Aorta (tissue), 5 donors: ENCODE data around the gene AQR. TPM values are rescaled to one million over a fixed set of nuclear protein-coding genes. Genes with fewer than 3 reads are reported as not detected.
A peak's percentile ranks its signal among the peaks of the same experiment; 100 is the strongest.

Experiments used
- ATAC-seq: fragments of 200-7000 bp; cut with Tn5 transposase; one replicate; pipeline ENCODE4 v1.9.1; 2022; ENCODE audit warnings: moderate library complexity; ENCODE audit not compliant: low FRiP score
- DNase-seq, 2 donors: peaks; one replicate each; pipeline ENCODE4 v3.0.0-alpha.2; 2020
- H3K27ac ChIP-seq, 2 donors: one replicate each; pipeline ENCODE4 v1.5.1; 2013; ENCODE audit warnings: low read length in 2 of 2, mild to moderate bottlenecking in 2 of 2, moderate library complexity in 2 of 2, control low read depth in 1 of 2, inconsistent platforms in 1 of 2, low read depth in 1 of 2
- H3K27me3 ChIP-seq, 2 donors: one replicate each; pipeline ENCODE4 v1.6.1; 2013; ENCODE audit warnings: control low read depth in 1 of 2, low read length in 1 of 2, mild to moderate bottlenecking in 1 of 2, moderate library complexity in 1 of 2; ENCODE audit not compliant: insufficient read depth in 2 of 2, control insufficient read depth in 1 of 2
- H3K36me3 ChIP-seq, 2 donors: one replicate each; pipeline ENCODE4 v1.6.1; 2013; ENCODE audit warnings: control low read depth in 1 of 2, low read length in 1 of 2, mild to moderate bottlenecking in 1 of 2; ENCODE audit not compliant: insufficient read depth in 2 of 2, control insufficient read depth in 1 of 2
- H3K4me1 ChIP-seq, 2 donors: one replicate each; pipeline ENCODE4 v1.6.1; 2013; ENCODE audit warnings: low read length in 2 of 2, control low read depth in 1 of 2, mild to moderate bottlenecking in 1 of 2, moderate library complexity in 1 of 2; ENCODE audit not compliant: insufficient read depth in 2 of 2, control insufficient read depth in 1 of 2
- H3K4me3 ChIP-seq, 2 donors: one replicate each; pipeline ENCODE4 v1.5.1; 2013; ENCODE audit warnings: low read length in 2 of 2, control low read depth in 1 of 2, mild to moderate bottlenecking in 1 of 2
- H3K9me3 ChIP-seq: one replicate; pipeline ENCODE4 v1.6.1; 2013; ENCODE audit warnings: mild to moderate bottlenecking, low read length; ENCODE audit not compliant: control insufficient read depth
- WGBS, 2 donors: extraction: QIAGEN DNeasy Blood & Tissue Kit; methylation state at CpG; one replicate each; pipeline ENCODE4 v1.1.7; 2013; 5-methylcytosine and 5-hydroxymethylcytosine counted together
- intact Hi-C, 2 donors: fragments of 100-400 bp; cut with DNase I; formaldehyde crosslinking; loops; one replicate each; pipeline versions ENCODE4 v1.14.2 to v1.15.0; 2022
- polyA plus RNA-seq, 2 donors: library from polyadenylated mRNA; stranded (reverse); fragments of 200-250 nt; gene quantifications; one replicate each; pipeline ENCODE4 v1.2.3, GENCODE V29; 2013
- total RNA-seq, 2 donors: library from RNA; stranded (reverse); fragmentation: NEBNext Ultra II Directional; extraction: Animal tissue kit (Norgen Biotek cat#: 25700); gene quantifications; one replicate each; pipeline ENCODE4 v1.2.1, GENCODE V29; 2021
- donor health status: healthy with polysubstance abuse.
- donor health status: Bipolar disorder and iron deficiency.
- donor health status: DM: no; HTN: no; CAD: no.
- donor health status: DM: no; HTN: no; CAD: no.
- donor health status: DM: yes; HTN: yes; CAD: no.

Gene AQR
- total and polyA plus RNA-seq, 4 donors: 3.8 to 28.9 (median 19.8) TPM

GRCh38 chr15:34853001-34853758 is 116.4 kb downstream of the AQR start:
- H3K27me3 ChIP-seq: no peaks in the 10 kb centered on the region
- DNase-seq: no peak
- H3K36me3 ChIP-seq: no peaks in the 10 kb centered on the region
- H3K4me3 ChIP-seq: no peak overlapping the region
- H3K9me3 ChIP-seq: no peaks in the 10 kb centered on the region
- ATAC-seq: peak; percentile 46
- intact Hi-C loops: no loop called here
- peaks cover 4 to 10% of the 10 kb centered on the region in 2 donors for H3K4me1 ChIP-seq
- no peak overlapping the region for H3K27ac ChIP-seq
- 18 to 27% methylated on average over 2 of the region's 2 CpGs for WGBS, 2 donors

DNA sequence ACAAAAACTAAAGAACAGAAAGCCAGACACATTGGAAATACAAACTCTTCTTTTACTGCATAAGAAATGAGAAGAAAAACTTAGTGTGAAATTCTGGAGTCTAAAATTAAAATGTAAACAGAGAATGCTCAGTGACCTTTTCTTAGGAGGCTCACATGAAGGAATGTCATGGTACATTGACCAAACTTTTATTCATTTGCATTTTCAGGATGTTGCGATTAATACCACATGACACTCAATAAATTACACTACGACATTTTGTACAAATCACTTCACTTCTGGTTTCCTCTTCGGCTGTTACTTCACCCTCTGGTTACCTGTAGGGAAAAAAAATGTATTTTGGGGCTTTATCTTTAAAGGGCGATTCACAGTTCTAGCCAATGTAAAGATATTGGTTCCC is 117.8 kb downstream of the AQR start:
- H3K4me3 ChIP-seq: no peak overlapping the region
- 86 to 94% methylated on average over 4 of the region's 4 CpGs for WGBS, 2 donors
- no peaks in the 10 kb centered on the region for H3K27me3 ChIP-seq
- H3K27ac ChIP-seq: no peak overlapping the region
- no peak for DNase-seq
- H3K36me3 ChIP-seq: no peaks in the 10 kb centered on the region
- H3K9me3 ChIP-seq: no peaks in the 10 kb centered on the region
- ATAC-seq: no peak
- peaks cover 4 to 10% of the 10 kb centered on the region in 2 donors for H3K4me1 ChIP-seq
- intact Hi-C loops: no loop called here

DNA sequence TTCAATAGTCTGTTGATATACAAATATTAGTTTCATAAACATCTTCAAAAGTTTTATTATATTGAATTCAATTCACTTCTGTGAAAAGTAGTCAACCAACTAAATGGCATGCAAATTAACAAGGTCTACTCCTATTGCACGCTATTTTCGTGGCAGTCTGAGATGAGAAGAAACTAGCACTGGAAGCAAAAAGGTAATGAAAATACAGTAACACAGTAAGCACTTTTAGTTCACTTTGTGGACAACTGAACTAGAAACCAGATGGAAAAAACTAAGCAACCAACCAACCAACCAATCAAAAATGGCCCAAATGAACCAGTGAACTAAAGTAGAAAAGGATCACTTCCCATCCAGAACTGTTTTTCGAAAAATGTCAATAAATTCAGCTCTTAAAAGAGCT is 118.5 kb downstream of the AQR start:
- DNase-seq (no peak), ATAC-seq (no peak)
- no peaks in the 10 kb centered on the region for H3K27me3 ChIP-seq
- H3K36me3 ChIP-seq: no peaks in the 10 kb centered on the region
- WGBS, 2 donors: 88 to 89% methylated on average over 3 of the region's 3 CpGs
- peaks cover 4 to 10% of the 10 kb centered on the region in 2 donors for H3K4me1 ChIP-seq
- intact Hi-C loops: no loop called here
- H3K9me3 ChIP-seq: no peaks in the 10 kb centered on the region
- no peak overlapping the region for H3K27ac ChIP-seq
- no peak overlapping the region for H3K4me3 ChIP-seq

- Histone ChIP-seq H3K4me1 (peaks cover 0 to 10% of the 10 kb centered on the region in 2 donors), H3K27me3 (no peaks in the 10 kb centered on the region), H3K4me3 (no peak overlapping the region), H3K9me3 (no peaks in the 10 kb centered on the region), H3K36me3 (no peaks in the 10 kb centered on the region), H3K27ac (no peak overlapping the region)
- WGBS, 2 donors: 68 to 81% methylated on average over 10 of the region's 10 CpGs
- ATAC-seq (no peak), DNase-seq (peak in 1 of 2 donors; percentile 76)
- intact Hi-C loops: no loop called here
Observed at GRCh38 chr15:34850121-34850520, 119.4 kb downstream of the AQR start.

- H3K4me1 ChIP-seq: peaks cover 0 to 6% of the 10 kb centered on the region in 2 donors
- ATAC-seq (no peak), DNase-seq (no peak)
- no peaks in the 10 kb centered on the region for H3K9me3 ChIP-seq
- no peaks in the 10 kb centered on the region for H3K27me3 ChIP-seq
- H3K27ac ChIP-seq: no peak overlapping the region
- no peaks in the 10 kb centered on the region for H3K36me3 ChIP-seq
- 96 to 99% methylated on average over 3 of the region's 3 CpGs for WGBS, 2 donors
- intact Hi-C loops: no loop called here
- H3K4me3 ChIP-seq: no peak overlapping the region
Observed at GRCh38 chr15:34849364-34849959, 120.1 kb downstream of the AQR start.

DNA sequence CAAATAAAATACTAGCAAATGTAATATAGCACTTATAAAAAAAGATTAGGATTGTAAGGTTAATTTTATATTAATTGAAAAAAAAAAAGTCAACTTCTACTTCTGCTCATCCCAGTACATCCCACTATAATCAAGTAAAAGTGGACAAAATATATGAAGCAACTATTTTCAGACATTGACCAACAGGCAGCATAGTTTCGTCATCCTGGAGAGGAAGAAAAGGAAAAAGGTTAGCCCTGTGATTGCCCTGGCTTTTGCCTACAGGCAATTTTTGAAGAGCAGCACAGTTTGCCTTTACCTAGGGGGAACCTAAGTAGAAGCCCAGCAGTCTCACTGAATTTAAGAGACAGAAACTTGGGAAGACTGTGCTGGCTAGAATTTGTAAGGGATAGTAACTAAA is 121.9 kb downstream of the AQR start:
- intact Hi-C loops: no loop called here
- Histone ChIP-seq H3K36me3 (no peaks in the 10 kb centered on the region), H3K27ac (no peak overlapping the region), H3K4me1 (no peaks in the 10 kb centered on the region), H3K27me3 (no peaks in the 10 kb centered on the region), H3K4me3 (no peak overlapping the region), H3K9me3 (no peaks in the 10 kb centered on the region)
- DNase-seq: no peak
- 97 to 100% methylated on average over 1 of the region's 1 CpG for WGBS, 2 donors
- ATAC-seq: no peak

DNA sequence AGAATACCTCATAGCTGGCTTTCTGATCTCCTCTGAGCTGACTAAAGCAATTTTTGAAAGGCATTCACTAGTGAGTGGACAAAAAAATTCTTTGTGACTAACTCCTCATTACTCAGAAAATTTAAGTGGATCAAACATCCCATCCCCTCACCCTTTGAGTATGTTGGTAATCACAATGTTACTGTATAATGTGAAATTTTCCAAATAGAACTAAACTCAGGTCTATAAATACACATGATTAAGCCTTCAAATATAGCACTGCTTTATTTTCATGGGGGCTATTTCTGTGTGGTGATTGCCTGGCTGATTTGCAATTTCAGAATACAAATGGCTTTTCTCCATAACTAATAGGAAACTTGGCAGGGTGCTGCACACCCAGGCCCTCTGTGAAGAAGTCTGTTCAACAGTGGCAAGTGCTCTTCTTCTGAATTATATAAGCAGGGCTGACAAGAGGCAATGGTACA is 128.2 kb downstream of the AQR start:
- H3K27me3 ChIP-seq: no peaks in the 10 kb centered on the region
- DNase-seq (no peak), ATAC-seq (peak; percentile 55)
- H3K9me3 ChIP-seq: no peaks in the 10 kb centered on the region
- no peaks in the 10 kb centered on the region for H3K36me3 ChIP-seq
- H3K4me3 ChIP-seq: no peak overlapping the region
- H3K27ac ChIP-seq: no peak overlapping the region
- intact Hi-C loops: loop anchor here (1.0 to 5.0 kb wide), 3 partner anchors 14 to 44 kb away; partner anchors contain the start of gene ACTC1 (in 1 of the 2)
- peaks cover 1 to 4% of the 10 kb centered on the region in 2 donors for H3K4me1 ChIP-seq

- Histone ChIP-seq H3K27ac (no peak overlapping the region), H3K4me3 (no peak overlapping the region), H3K36me3 (no peaks in the 10 kb centered on the region), H3K27me3 (no peaks in the 10 kb centered on the region), H3K4me1 (peaks cover 1 to 4% of the 10 kb centered on the region in 2 donors), H3K9me3 (no peaks in the 10 kb centered on the region)
- WGBS, 2 donors: 96 to 97% methylated on average over 3 of the region's 3 CpGs
- DNase-seq (no peak), ATAC-seq (no peak)
- intact Hi-C loops: no loop called here
Observed at GRCh38 chr15:34838282-34838681, 131.3 kb downstream of the AQR start.
